MM.1S (cell line): ENCODE data around the gene MICAL2.

Source experiments
- DNase-seq: peaks from one replicate; pipeline ENCODE4 v3.0.0-alpha.2; 2015
- H2AFZ ChIP-seq: fragments of 300-600 bp; sonication (generic); 2 replicates; pipeline ENCODE4 v1.6.0; 2016; ENCODE audit warnings: antibody characterized with exemption, low read length
- H3F3A ChIP-seq: fragments of 300-600 bp; sonication (generic); 2 replicates; pipeline ENCODE4 v1.6.1; 2016; ENCODE audit warnings: mild to moderate bottlenecking, antibody characterized with exemption, low read length, moderate library complexity, mixed read lengths; ENCODE audit not compliant: insufficient read depth
- H3K27ac ChIP-seq: fragments of 300-600 bp; sonication (generic); 2 replicates; pipeline ENCODE4 v1.5.1; 2016; ENCODE audit warnings: mild to moderate bottlenecking, low read length
- H3K27me3 ChIP-seq: fragments of 300-600 bp; sonication (generic); replicated peaks from 2 replicates; pipeline ENCODE4 v1.6.0; 2016; ENCODE audit warnings: low read length; ENCODE audit not compliant: insufficient read depth
- H3K36me3 ChIP-seq: fragments of 300-600 bp; sonication (generic); replicated peaks from 2 replicates; pipeline ENCODE4 v1.6.1; 2016; ENCODE audit warnings: mild to moderate bottlenecking, low read length, mixed read lengths; ENCODE audit not compliant: insufficient read depth
- H3K4me1 ChIP-seq: fragments of 300-600 bp; sonication (generic); 2 replicates; pipeline ENCODE4 v1.6.1; 2016; ENCODE audit warnings: low read length, mixed read lengths
- H3K4me2 ChIP-seq: fragments of 300-600 bp; sonication (generic); 2 replicates; pipeline ENCODE4 v1.6.0; 2016; ENCODE audit warnings: low read depth, low read length
- H3K4me3 ChIP-seq: fragments of 300-600 bp; sonication (generic); 2 replicates; pipeline ENCODE4 v1.5.1; 2016; ENCODE audit warnings: low read length, mixed read lengths
- H3K79me2 ChIP-seq: fragments of 300-600 bp; sonication (generic); 2 replicates; pipeline ENCODE4 v1.6.1; 2016; ENCODE audit warnings: mixed run types, low read length, mixed read lengths
- H3K9ac ChIP-seq: fragments of 300-600 bp; sonication (generic); 2 replicates; pipeline ENCODE4 v1.6.1; 2016; ENCODE audit warnings: low read length, mixed read lengths
- H3K9me2 ChIP-seq: fragments of 300-600 bp; sonication (generic); replicated peaks from 2 replicates; pipeline ENCODE4 v1.6.1; 2016; ENCODE audit warnings: mild to moderate bottlenecking, low read length, mixed read lengths; ENCODE audit not compliant: insufficient read depth
- H3K9me3 ChIP-seq: fragments of 300-600 bp; sonication (generic); replicated peaks from 2 replicates; pipeline ENCODE4 v1.6.1; 2016; ENCODE audit warnings: mild to moderate bottlenecking, low read length, mixed read lengths; ENCODE audit not compliant: insufficient read depth
- H4K20me1 ChIP-seq: fragments of 300-600 bp; sonication (generic); 2 replicates; pipeline ENCODE4 v1.6.1; 2016; ENCODE audit warnings: mild to moderate bottlenecking, low read length, moderate library complexity, mixed read lengths; ENCODE audit not compliant: insufficient read depth
- CTCF ChIP-seq: fragments of 300-600 bp; sonication (generic); IDR thresholded peaks from 2 replicates; pipeline ENCODE4 v1.5.1; 2016; ENCODE audit warnings: antibody characterized with exemption, low read length, mixed read lengths
- EZH2 ChIP-seq: fragments of 300-600 bp; sonication (generic); optimal IDR thresholded peaks from 2 replicates; pipeline ENCODE3; 2017; ENCODE audit warnings: low read depth, mild to moderate bottlenecking, antibody characterized with exemption, low read length, mixed read lengths
- EZH2phosphoT487 ChIP-seq: fragments of 300-600 bp; sonication (generic); IDR thresholded peaks from 2 replicates; pipeline ENCODE4 v1.6.1; 2018; ENCODE audit warnings: antibody characterized with exemption, low read length

MICAL2 gene

DNA sequence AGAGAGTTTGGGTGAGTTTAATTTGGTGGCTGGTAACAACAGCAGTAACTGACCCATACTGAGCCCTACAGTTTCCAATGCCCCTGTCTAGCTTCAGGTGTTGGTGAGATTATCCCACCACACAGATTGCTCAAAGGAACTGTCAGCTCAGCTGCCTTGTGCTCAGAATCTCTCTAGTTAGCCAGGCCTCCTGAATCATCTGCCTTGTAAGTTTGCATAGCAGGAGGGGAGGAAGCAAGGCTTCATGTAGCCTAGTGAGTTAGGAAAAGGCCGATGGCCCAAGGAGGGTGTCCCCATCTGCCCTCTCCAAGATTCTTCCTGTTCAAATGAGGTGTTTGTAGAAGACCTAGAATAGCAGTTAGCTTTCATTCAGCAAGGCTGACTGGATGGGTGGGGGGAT lies 74.3 kb downstream of the MICAL2 start:
- no peaks in the 10 kb centered on the region for H3K27me3 ChIP-seq
- H3K4me2 ChIP-seq = no peak overlapping the region
- H3K9me2 ChIP-seq = no peaks in the 10 kb centered on the region
- no peak overlapping the region for H2AFZ ChIP-seq
- H3F3A ChIP-seq = no peaks in the 10 kb centered on the region
- H3K36me3 ChIP-seq = no peaks in the 10 kb centered on the region
- peaks cover 3% of the 10 kb centered on the region; the same call in 1 of the 2 replicates for H3K4me1 ChIP-seq
- no peak for DNase-seq
- H3K79me2 ChIP-seq = no peaks in the 10 kb centered on the region
- no peak overlapping the region for H3K4me3 ChIP-seq
- TF ChIP-seq CTCF = no peak
- TF ChIP-seq EZH2phosphoT487 = no peak
- TF ChIP-seq EZH2 = no peak
- no peak overlapping the region for H3K9ac ChIP-seq
- H3K9me3 ChIP-seq = no peaks in the 10 kb centered on the region
- H3K27ac ChIP-seq = no peak overlapping the region
- H4K20me1 ChIP-seq = no peaks in the 10 kb centered on the region

DNA sequence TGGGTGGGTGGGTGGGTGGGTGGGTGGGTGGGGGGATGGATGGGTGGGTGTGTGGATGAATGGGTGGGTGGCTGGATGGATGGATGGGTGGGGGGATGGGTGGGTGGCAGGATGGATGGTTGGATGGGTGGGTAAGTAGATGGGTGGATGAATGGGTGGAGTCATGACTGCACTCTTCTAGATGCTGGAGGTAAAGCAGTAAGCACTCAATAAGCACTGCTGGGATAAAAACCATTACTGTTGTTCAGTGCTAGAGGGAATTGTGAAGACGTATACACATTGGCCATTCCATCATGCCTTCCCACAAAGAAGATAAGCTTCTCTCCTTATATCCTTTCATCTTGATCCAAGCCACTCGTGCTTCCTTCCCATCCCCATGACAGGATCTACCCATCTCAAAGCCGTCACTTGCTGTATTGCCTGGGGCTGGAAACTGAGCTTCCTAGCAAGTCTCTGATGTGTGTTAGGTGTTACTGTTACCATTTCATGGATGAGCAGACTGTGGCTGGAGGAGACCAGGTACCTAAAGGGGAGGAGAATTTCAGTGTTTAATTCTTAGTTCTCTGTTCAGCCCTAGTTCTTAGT lies 74.8 kb downstream of the MICAL2 start:
- no peak overlapping the region for H3K4me3 ChIP-seq
- no peak for TF ChIP-seq EZH2phosphoT487
- TF ChIP-seq EZH2 = no peak
- no peak for TF ChIP-seq CTCF
- no peak for DNase-seq
- H3K9me3 ChIP-seq = no peaks in the 10 kb centered on the region
- H3K27ac ChIP-seq = no peak overlapping the region
- H3K79me2 ChIP-seq = no peaks in the 10 kb centered on the region
- no peaks in the 10 kb centered on the region for H3F3A ChIP-seq
- peaks cover 3% of the 10 kb centered on the region; the same call in 1 of the 2 replicates for H3K4me1 ChIP-seq
- no peak overlapping the region for H2AFZ ChIP-seq
- no peak overlapping the region for H3K4me2 ChIP-seq
- H3K9ac ChIP-seq = no peak overlapping the region
- H3K36me3 ChIP-seq = no peaks in the 10 kb centered on the region
- no peaks in the 10 kb centered on the region for H3K9me2 ChIP-seq
- H4K20me1 ChIP-seq = no peaks in the 10 kb centered on the region
- no peaks in the 10 kb centered on the region for H3K27me3 ChIP-seq

GRCh38 chr11:12185914-12186313 lies 75.5 kb downstream of the MICAL2 start:
- H3K4me3 ChIP-seq = no peak overlapping the region
- H3K27me3 ChIP-seq = no peaks in the 10 kb centered on the region
- H3F3A ChIP-seq = no peaks in the 10 kb centered on the region
- DNase-seq = no peak
- no peaks in the 10 kb centered on the region for H3K9me3 ChIP-seq
- H3K36me3 ChIP-seq = no peaks in the 10 kb centered on the region
- TF ChIP-seq EZH2 (no peak), EZH2phosphoT487 (no peak), CTCF (no peak)
- H3K4me1 ChIP-seq = peaks cover 3% of the 10 kb centered on the region; the same call in 1 of the 2 replicates
- no peak overlapping the region for H2AFZ ChIP-seq
- no peak overlapping the region for H3K27ac ChIP-seq
- H3K9me2 ChIP-seq = no peaks in the 10 kb centered on the region
- H3K4me2 ChIP-seq = no peak overlapping the region
- H4K20me1 ChIP-seq = no peaks in the 10 kb centered on the region
- H3K9ac ChIP-seq = no peak overlapping the region
- H3K79me2 ChIP-seq = no peaks in the 10 kb centered on the region
